ENCODE results near the gene BIN1. TPM values are rescaled to one million over a fixed set of nuclear protein-coding genes. Genes with fewer than 3 reads are reported as not detected.

Gene BIN1
- polyA plus RNA-seq, 1 donor from 2014 or later = 61.9 TPM

- Histone ChIP-seq H3K9me3 (ENCODE audit: low read length) (no peaks in the 10 kb centered on the region), H4K20me1 (ENCODE audit: insufficient read depth) (no peaks in the 10 kb centered on the region), H3K36me3 (ENCODE audit: insufficient read depth, low read length) (no peaks in the 10 kb centered on the region), H3K4me3 (ENCODE audit: low read length) (peak overlapping the region; percentile 95), H2AFZ (ENCODE audit: low read depth, low read length) (peak overlapping the region; percentile 80), H3K27ac (ENCODE audit: low read length) (peak overlapping the region; percentile 71), H3K4me2 (ENCODE audit: low read length) (peak overlapping the region; percentile 2), H3K9ac (ENCODE audit: low read length) (peak overlapping the region; percentile 84), H3K27me3 (ENCODE audit: insufficient read depth, low read depth, low read length) (peaks cover 4% of the 10 kb centered on the region), H3F3A (ENCODE audit: insufficient read depth, low read length, poor library complexity, severe bottlenecking) (no peaks in the 10 kb centered on the region), H3K9me2 (ENCODE audit: insufficient read depth, low read length) (no peaks in the 10 kb centered on the region), H3K79me2 (replicated peaks; ENCODE audit: insufficient read depth, low read length) (peaks cover 10% of the 10 kb centered on the region)
- peak; percentile 2 for TF ChIP-seq TAF1 (IDR thresholded peaks at IDR 0.05; ENCODE audit: low read depth)
- TF ChIP-seq EZH2 (IDR thresholded peaks at IDR 0.05; ENCODE audit: borderline replicate concordance, insufficient read depth, low read length, poor library complexity, severe bottlenecking) = no peak
These were observed 657 bp upstream of the BIN1 start for GRCh38 chr2:127107622-127107999.

- Histone ChIP-seq H3K9ac (ENCODE audit: low read length) (peak overlapping the region; percentile 84), H3K4me2 (ENCODE audit: low read length) (peak overlapping the region; percentile 94), H3K4me3 (ENCODE audit: low read length) (peak overlapping the region; percentile 95), H3K27me3 (ENCODE audit: insufficient read depth, low read depth, low read length) (peaks cover 4% of the 10 kb centered on the region), H3K9me3 (ENCODE audit: low read length) (no peaks in the 10 kb centered on the region), H4K20me1 (ENCODE audit: insufficient read depth) (no peaks in the 10 kb centered on the region), H3K27ac (ENCODE audit: low read length) (peak overlapping the region; percentile 71), H3K79me2 (replicated peaks; ENCODE audit: insufficient read depth, low read length) (peaks cover 10% of the 10 kb centered on the region), H3F3A (ENCODE audit: insufficient read depth, low read length, poor library complexity, severe bottlenecking) (no peaks in the 10 kb centered on the region), H2AFZ (ENCODE audit: low read depth, low read length) (peak overlapping the region; percentile 84), H3K36me3 (ENCODE audit: insufficient read depth, low read length) (no peaks in the 10 kb centered on the region), H3K9me2 (ENCODE audit: insufficient read depth, low read length) (no peaks in the 10 kb centered on the region)
- TF ChIP-seq EP300 (conservative IDR thresholded peaks at IDR 0.05; ENCODE audit: poor library complexity, severe bottlenecking) (no peak), EZH2 (IDR thresholded peaks at IDR 0.05; ENCODE audit: borderline replicate concordance, insufficient read depth, low read length, poor library complexity, severe bottlenecking) (no peak), RAD21 (conservative IDR thresholded peaks at IDR 0.05) (no peak), CTCF (IDR thresholded peaks at IDR 0.05; ENCODE audit: poor library complexity, severe bottlenecking) (no peak), TAF1 (IDR thresholded peaks at IDR 0.05; ENCODE audit: low read depth) (no peak), REST (IDR thresholded peaks at IDR 0.05; ENCODE audit: borderline replicate concordance) (no peak), SMC3 (conservative IDR thresholded peaks at IDR 0.05; ENCODE audit: poor library complexity) (no peak), MXI1 (conservative IDR thresholded peaks at IDR 0.05; ENCODE audit: poor library complexity, severe bottlenecking) (no peak), POLR2AphosphoS5 (IDR thresholded peaks at IDR 0.05) (no peak)
These were observed 430 bp downstream of the BIN1 start for GRCh38 chr2:127106457-127106990.
